Gastrocnemius medialis (tissue), 4 donors: ENCODE data around the gene RBM47. TPM values are rescaled to one million over a fixed set of nuclear protein-coding genes. Genes with fewer than 3 reads are reported as not detected.

Experiments used
- ATAC-seq, 2 donors: fragments of 150-250 bp; one replicate each; pipeline ENCODE4 v1.9.1; 2016
- DNase-seq, 2 donors: peaks; one replicate each; pipeline ENCODE4 v3.0.0-alpha.2; 2019
- H3K27ac ChIP-seq, 4 donors: fragments of 200-600 bp; sonication (generic); 1 replicate in 1 of 4; 2 replicates in 3 of 4; pipeline ENCODE4 v1.5.1; 2016 to 2018; ENCODE audit warnings: mild to moderate bottlenecking in 2 of 4, moderate library complexity in 1 of 4
- H3K27me3 ChIP-seq, 3 donors: fragments of 200-600 bp; sonication (generic) in 2 of 3; 1 replicate in 1 of 3; 2 replicates in 2 of 3; pipeline versions ENCODE4 v1.5.1 to v1.6.0; 2016 to 2019; ENCODE audit warnings: mild to moderate bottlenecking in 1 of 3, moderate library complexity in 1 of 3
- H3K36me3 ChIP-seq, 2 donors: fragments of 200-600 bp; sonication (generic) in 1 of 2; one replicate each; pipeline ENCODE4 v1.5.1; 2017 to 2018
- H3K4me1 ChIP-seq, 2 donors: fragments of 200-600 bp; sonication (generic) in 1 of 2; one replicate each; pipeline ENCODE4 v1.5.1; 2016 to 2017; ENCODE audit warnings: mild to moderate bottlenecking in 2 of 2
- H3K4me3 ChIP-seq, 4 donors: fragments of 200-600 bp; sonication (generic) in 3 of 4; 1 replicate in 1 of 4; 2 replicates in 3 of 4; pipeline ENCODE4 v1.5.1; 2016 to 2019; ENCODE audit warnings: mild to moderate bottlenecking in 2 of 4
- H3K9me3 ChIP-seq, 3 donors: fragments of 200-600 bp; sonication (generic) in 2 of 3; 1 replicate in 1 of 3; 2 replicates in 2 of 3; pipeline ENCODE4 v1.5.1; 2016 to 2019
- CTCF ChIP-seq, 5 experiments: fragments of 450-650 bp in 3 of 5; fragments of 200-600 bp in 2 of 5; sonication (generic) in 2 of 5; IDR thresholded peaks in 4 of 5; conservative IDR thresholded peaks in 1 of 5; 1 replicate in 4 of 5; 2 replicates in 1 of 5; pipeline ENCODE4 v1.5.1; 2016 to 2019; ENCODE audit warnings: antibody characterized with exemption in 5 of 5, mild to moderate bottlenecking in 3 of 5, moderate library complexity in 3 of 5
- POLR2A ChIP-seq, 2 donors: fragments of 450-650 bp; IDR thresholded peaks; one replicate each; pipeline ENCODE4 v1.6.1; 2017; ENCODE audit warnings: antibody characterized with exemption in 2 of 2, mild to moderate bottlenecking in 2 of 2, moderate library complexity in 2 of 2
- in situ Hi-C, 4 donors: fragments of 200-750 bp; cut with MboI; loops; one replicate each; pipeline versions ENCODE4 v1.15.0 to v1.8.0; 2017; ENCODE audit warnings: low sequenced_read_pairs in 4 of 4
- intact Hi-C: fragments of 100-400 bp; cut with DNase I; formaldehyde crosslinking; loops from one replicate; pipeline ENCODE4 v1.15.1; 2023; ENCODE audit warnings: low total_unique reads
- total RNA-seq, 4 donors: library from RNA; depleted of rRNA; stranded (reverse); fragments of >200 nt; gene quantifications; one replicate each; pipeline versions ENCODE4 v1.1.0 to v1.2.3, GENCODE V29; 2016

RBM47 gene
- total RNA-seq, 4 donors from 2014 or later, result 1.5 to 8.7 (median 4.3) TPM

- no peaks in the 10 kb centered on the region for H3K4me1 ChIP-seq
- no peak for TF ChIP-seq CTCF (IDR thresholded peaks at IDR 0.05 in 4 of 5, conservative IDR thresholded peaks at IDR 0.05 in 1 of 5)
- TF ChIP-seq POLR2A (IDR thresholded peaks at IDR 0.05), result no peak
- H3K27me3 ChIP-seq, result peaks cover 0 to 5% (median 0%) of the 10 kb centered on the region in 3 donors
- ATAC-seq (no peak), DNase-seq (no peak)
- no peak overlapping the region for H3K4me3 ChIP-seq
- intact Hi-C loops (no loop called here), in situ Hi-C loops (no loop called here)
- no peak overlapping the region for H3K27ac ChIP-seq
- no peaks in the 10 kb centered on the region for H3K36me3 ChIP-seq
- H3K9me3 ChIP-seq, result no peaks in the 10 kb centered on the region
Measured at GRCh38 chr4:40586034-40586433, 43.6 kb downstream of the RBM47 start.

GRCh38 chr4:40585201-40585799, 44.4 kb downstream of the RBM47 start:
- DNase-seq, result no peak
- TF ChIP-seq POLR2A (IDR thresholded peaks at IDR 0.05), result no peak
- TF ChIP-seq CTCF (IDR thresholded peaks at IDR 0.05 in 4 of 5, conservative IDR thresholded peaks at IDR 0.05 in 1 of 5), result no peak
- Histone ChIP-seq H3K27ac (no peak overlapping the region), H3K9me3 (no peaks in the 10 kb centered on the region), H3K4me1 (no peaks in the 10 kb centered on the region), H3K4me3 (no peak overlapping the region), H3K36me3 (no peaks in the 10 kb centered on the region), H3K27me3 (peaks cover 0 to 5% (median 0%) of the 10 kb centered on the region in 3 donors)
- intact Hi-C loops, result no loop called here
- ATAC-seq, result no peak
- in situ Hi-C loops, result no loop called here

- H3K4me3 ChIP-seq, result no peak overlapping the region
- ATAC-seq (no peak), DNase-seq (no peak)
- in situ Hi-C loops (no loop called here), intact Hi-C loops (no loop called here)
- no peaks in the 10 kb centered on the region for H3K36me3 ChIP-seq
- no peaks in the 10 kb centered on the region for H3K9me3 ChIP-seq
- no peak overlapping the region for H3K27ac ChIP-seq
- H3K4me1 ChIP-seq, result no peaks in the 10 kb centered on the region
- peaks cover 0 to 5% (median 0%) of the 10 kb centered on the region in 3 donors for H3K27me3 ChIP-seq
- TF ChIP-seq CTCF (IDR thresholded peaks at IDR 0.05 in 4 of 5, conservative IDR thresholded peaks at IDR 0.05 in 1 of 5), result no peak
Measured at GRCh38 chr4:40584517-40585141, 45.0 kb downstream of the RBM47 start.

GRCh38 chr4:40583850-40584439, 45.7 kb downstream of the RBM47 start:
- Histone ChIP-seq H3K9me3 (no peaks in the 10 kb centered on the region), H3K36me3 (no peaks in the 10 kb centered on the region), H3K4me1 (no peaks in the 10 kb centered on the region), H3K27me3 (peaks cover 0 to 5% (median 0%) of the 10 kb centered on the region in 3 donors), H3K27ac (no peak overlapping the region), H3K4me3 (no peak overlapping the region)
- ATAC-seq (no peak), DNase-seq (no peak)
- intact Hi-C loops, result no loop called here
- TF ChIP-seq CTCF (IDR thresholded peaks at IDR 0.05 in 4 of 5, conservative IDR thresholded peaks at IDR 0.05 in 1 of 5) (no peak), POLR2A (IDR thresholded peaks at IDR 0.05) (no peak)
- in situ Hi-C loops, result no loop called here
